GM12865 (cell line): ENCODE measurements around the gene SRSF9.
A peak's percentile ranks its signal among the peaks of the same experiment; 100 is the strongest.
"Not testable (repeated sequence)": the region's sequence is repeated elsewhere in the genome, so short reads cannot be mapped to it uniquely, and the experiment has no call there.

Source experiments
- DNase-seq: peaks from one replicate; pipeline ENCODE4 v3.0.0; 2010; ENCODE audit warnings: low read depth
- H3K4me3 ChIP-seq: 2 replicates; pipeline ENCODE4 v1.5.1; 2011; ENCODE audit warnings: mild to moderate bottlenecking, low read depth, low read length, control low read depth
- TF ChIP-seq, protein P1 (sequence below): IDR thresholded peaks from 2 replicates; pipeline ENCODE4 v1.5.1; 2011; ENCODE audit warnings: low read length, control low read depth, low read depth, inconsistent platforms; ENCODE audit not compliant: insufficient read depth; ENCODE audit errors: missing control alignments

Gene SRSF9

DNA sequence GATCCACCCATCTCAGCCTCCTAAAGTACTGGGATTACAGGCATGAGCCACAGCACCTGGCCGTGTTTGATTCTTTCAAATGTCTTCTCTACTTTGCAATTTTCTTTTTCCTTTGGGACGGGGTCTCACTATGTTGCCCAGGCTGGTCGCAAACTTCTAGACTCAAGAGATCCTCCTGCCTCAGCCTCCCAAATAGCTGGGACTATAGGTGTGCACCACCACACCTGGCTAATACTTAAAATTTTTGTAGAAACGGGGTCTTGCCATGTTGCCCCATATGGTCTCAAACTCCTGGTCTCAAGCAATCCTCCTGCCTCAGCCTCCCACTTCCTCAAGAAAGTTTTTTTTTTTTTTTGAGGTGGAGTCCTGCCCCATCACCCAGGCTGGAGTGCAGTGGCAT is 21.6 kb downstream of the SRSF9 start:
- TF ChIP-seq, protein P1, sequence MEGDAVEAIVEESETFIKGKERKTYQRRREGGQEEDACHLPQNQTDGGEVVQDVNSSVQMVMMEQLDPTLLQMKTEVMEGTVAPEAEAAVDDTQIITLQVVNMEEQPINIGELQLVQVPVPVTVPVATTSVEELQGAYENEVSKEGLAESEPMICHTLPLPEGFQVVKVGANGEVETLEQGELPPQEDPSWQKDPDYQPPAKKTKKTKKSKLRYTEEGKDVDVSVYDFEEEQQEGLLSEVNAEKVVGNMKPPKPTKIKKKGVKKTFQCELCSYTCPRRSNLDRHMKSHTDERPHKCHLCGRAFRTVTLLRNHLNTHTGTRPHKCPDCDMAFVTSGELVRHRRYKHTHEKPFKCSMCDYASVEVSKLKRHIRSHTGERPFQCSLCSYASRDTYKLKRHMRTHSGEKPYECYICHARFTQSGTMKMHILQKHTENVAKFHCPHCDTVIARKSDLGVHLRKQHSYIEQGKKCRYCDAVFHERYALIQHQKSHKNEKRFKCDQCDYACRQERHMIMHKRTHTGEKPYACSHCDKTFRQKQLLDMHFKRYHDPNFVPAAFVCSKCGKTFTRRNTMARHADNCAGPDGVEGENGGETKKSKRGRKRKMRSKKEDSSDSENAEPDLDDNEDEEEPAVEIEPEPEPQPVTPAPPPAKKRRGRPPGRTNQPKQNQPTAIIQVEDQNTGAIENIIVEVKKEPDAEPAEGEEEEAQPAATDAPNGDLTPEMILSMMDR: no peak
- no peak overlapping the region for H3K4me3 ChIP-seq
- DNase-seq: no peak

DNA sequence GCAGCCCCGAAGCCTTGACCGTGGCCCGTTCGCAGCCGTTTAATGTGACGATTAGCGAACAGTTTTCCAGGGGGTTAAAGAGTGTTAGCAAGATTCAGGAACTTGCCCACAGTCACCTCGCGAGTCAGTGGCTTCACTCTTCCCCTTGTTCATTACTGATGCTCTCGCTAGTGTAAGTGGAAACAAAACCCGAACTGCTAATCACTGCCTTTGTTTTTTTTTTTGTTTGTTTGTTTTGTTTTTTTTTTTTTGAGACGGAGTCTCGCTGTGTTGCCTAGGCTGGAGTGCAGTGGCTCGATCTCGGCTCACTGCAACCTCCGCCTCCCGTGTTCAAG is 22.7 kb downstream of the SRSF9 start:
- DNase-seq: not testable (repeated sequence)
- peak overlapping the region; percentile 94 for H3K4me3 ChIP-seq

DNA sequence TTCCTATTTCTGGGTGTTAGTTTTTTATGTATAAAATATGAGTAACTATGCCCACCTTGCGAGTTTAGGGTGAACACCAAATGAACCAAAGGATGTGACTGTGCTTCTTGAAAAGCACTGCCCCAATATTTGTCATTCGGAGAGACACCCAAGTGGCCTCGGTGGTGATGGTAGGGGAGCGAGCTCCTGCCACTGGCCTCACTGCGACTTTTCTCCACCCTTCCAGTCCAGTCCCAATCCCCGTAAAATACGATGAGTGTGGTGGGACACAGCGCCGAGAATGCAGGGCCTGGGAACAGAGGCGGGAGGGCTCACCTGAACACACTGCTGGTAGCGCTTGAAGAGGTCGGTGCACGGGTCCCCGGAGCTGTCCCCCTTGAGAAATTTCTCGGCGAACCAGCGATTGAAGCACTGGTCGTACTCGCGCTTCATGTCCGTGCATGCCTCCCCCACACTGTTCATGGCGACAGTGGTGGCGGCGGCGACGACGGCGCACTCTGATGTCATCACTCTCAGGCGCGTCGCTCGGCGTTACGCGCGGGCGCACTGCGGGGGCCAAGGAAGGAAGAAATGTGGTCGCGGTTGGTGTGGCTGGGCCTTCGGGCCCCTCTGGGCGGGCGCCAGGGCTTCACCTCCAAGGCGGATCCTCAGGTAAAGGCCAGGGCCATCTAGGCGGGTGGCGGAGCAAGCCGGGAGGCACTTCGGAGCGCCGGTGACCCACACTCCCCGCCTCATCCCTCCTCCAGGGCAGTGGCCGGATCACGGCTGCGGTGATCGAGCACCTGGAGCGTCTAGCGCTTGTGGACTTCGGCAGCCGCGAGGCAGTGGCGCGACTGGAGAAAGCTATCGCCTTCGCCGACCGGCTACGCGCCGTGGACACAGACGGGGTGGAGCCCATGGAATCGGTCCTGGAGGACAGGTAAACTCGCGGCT is 23.4 kb downstream of the SRSF9 start, which contains the start of the genes GATC and TRIAP1:
GATC (plus strand) TSS at position 534 of the 933 bp plus-strand sequence; CDS start at position 571, 37 bp downstream.
TRIAP1 (minus strand) TSS at position 474 of the 933 bp plus-strand sequence; CDS start at position 462, 12 bp downstream.
- peak within 1 kb of the TSS; percentile 94 for H3K4me3 ChIP-seq
- TF ChIP-seq, protein P1: no peak
- DNase-seq: peak; percentile 88

DNA sequence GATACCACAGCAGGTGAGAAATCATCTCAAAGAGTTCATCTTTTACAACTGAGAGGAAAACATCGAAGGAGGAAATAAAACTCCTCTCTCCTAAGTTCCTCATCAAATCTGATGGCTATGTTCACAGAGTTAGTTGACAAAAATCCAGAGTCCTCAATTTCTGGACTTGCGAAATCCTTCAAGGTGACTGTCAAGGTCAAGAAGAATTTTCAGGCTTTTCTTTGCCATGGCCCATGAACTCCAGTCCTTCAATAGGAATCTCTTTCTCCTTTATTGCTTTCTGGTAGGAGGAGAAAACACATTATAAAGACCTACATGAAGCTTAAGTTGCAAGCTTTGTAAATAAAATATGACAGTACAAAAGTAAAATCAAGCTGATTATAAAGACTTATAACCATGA is 24.9 kb downstream of the SRSF9 start:
- TF ChIP-seq, protein P1: no peak
- no peak for DNase-seq
- H3K4me3 ChIP-seq: no peak overlapping the region

DNA sequence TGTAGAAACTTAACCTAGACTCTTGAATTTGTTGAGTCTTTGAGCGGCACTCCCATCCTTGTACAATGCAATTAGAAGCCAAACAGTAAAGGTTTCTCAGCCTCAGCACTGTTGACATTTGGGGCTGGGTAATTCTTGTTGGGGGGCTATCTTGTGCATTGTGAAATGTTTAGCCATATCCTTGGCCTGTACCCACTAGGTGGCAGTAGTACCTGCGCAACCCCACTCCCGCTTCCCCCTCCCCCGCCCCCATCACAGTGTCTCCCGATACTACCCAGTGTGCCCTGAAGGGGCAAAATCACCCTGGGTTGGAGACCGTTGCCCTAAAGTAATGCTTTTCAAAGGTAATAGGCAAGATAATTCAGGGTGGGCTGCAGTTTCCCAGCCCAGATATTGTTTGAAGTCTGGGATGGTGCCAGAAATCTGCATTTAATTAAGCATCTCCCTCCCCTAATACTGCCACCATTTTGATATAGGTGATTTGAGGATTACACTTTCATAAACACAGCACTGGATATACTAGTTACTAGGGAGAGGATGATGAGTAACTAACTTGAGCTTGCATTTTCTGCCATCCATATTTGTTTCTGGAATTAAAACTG is 29.8 kb downstream of the SRSF9 start:
- TF ChIP-seq, protein P1: peak; percentile 80
- DNase-seq: peak; percentile 86
- peak overlapping the region; percentile 69; the same call in 1 of the 2 replicates for H3K4me3 ChIP-seq

DNA sequence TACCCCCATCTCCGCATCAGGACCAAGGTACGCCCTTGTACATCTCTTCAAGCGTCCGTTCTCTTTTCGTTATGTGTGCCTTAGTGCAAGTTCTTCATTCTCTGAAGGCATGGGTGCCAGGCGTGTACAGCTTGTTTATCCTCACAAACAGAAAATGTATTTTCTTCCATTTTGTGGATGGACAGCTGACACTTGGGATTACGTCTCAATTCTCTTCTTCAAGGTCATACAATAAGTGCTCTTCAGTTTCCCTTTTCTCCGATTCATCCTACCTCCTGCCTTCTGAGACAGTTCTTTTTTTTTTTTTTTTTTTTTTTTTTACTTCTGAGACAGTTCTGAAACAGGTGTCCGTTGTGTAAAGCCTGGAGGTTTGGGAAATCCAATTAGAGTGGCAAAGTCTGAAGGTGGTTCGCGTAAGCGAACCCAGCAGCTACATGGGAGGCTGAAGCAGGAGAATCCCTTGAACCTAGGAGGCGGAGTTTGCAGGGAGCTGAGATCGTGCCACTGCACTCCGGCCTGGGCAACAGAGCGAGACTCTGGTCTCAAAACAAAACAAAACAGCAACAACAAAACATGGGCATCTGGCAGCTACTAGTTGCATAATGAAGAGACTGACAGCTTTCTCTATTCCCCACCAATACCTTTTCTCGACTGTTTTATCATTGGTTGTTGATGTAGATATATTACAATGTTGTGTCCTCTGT is 30.9 kb downstream of the SRSF9 start:
- H3K4me3 ChIP-seq: peak overlapping the region; percentile 69
- peak; percentile 23 for DNase-seq
- TF ChIP-seq, protein P1: no peak
